OCI-LY1 (cell line): ENCODE data around the gene ACAA2.
A peak's percentile ranks its signal among the peaks of the same experiment; 100 is the strongest.

ENCODE experiments used
- H2AFZ ChIP-seq: fragments of 200-600 bp; sonication (generic), shearing (Covaris generic); 2 replicates; pipeline ENCODE4 v1.6.0; 2014; ENCODE audit warnings: antibody characterized with exemption, mild to moderate bottlenecking, low read length
- H3F3A ChIP-seq: fragments of 200-600 bp; sonication (generic), shearing (Covaris generic); 2 replicates; pipeline ENCODE4 v1.6.0; 2014; ENCODE audit warnings: mild to moderate bottlenecking, antibody characterized with exemption, low read length, moderate library complexity; ENCODE audit not compliant: insufficient read depth
- H3K27ac ChIP-seq: fragments of 200-600 bp; sonication (generic); 2 replicates; pipeline ENCODE4 v1.5.1; 2014; ENCODE audit warnings: low read length, mixed run types, mild to moderate bottlenecking, low read depth; ENCODE audit not compliant: poor library complexity, severe bottlenecking
- H3K27me3 ChIP-seq: fragments of 200-600 bp; sonication (generic); 2 replicates; pipeline ENCODE4 v1.6.0; 2014; ENCODE audit warnings: antibody characterized with exemption, mild to moderate bottlenecking, low read length, moderate library complexity; ENCODE audit not compliant: insufficient read depth
- H3K36me3 ChIP-seq: fragments of 200-600 bp; sonication (generic); 2 replicates; pipeline ENCODE4 v1.6.1; 2014; ENCODE audit warnings: mild to moderate bottlenecking, antibody characterized with exemption, low read length, moderate library complexity, mixed read lengths; ENCODE audit not compliant: insufficient read depth
- H3K4me1 ChIP-seq: fragments of 200-600 bp; sonication (generic); 2 replicates; pipeline ENCODE4 v1.5.1; 2014; ENCODE audit warnings: mild to moderate bottlenecking, low read length, moderate library complexity; ENCODE audit not compliant: insufficient read depth, severe bottlenecking
- H3K4me2 ChIP-seq: fragments of 200-600 bp; sonication (generic), shearing (Covaris generic); 2 replicates; pipeline ENCODE4 v1.6.1; 2014; ENCODE audit warnings: low read length
- H3K4me3 ChIP-seq: fragments of 200-600 bp; sonication (generic); 2 replicates; pipeline ENCODE4 v1.5.1; 2014; ENCODE audit warnings: low read length, low read depth, mild to moderate bottlenecking, mixed read lengths; ENCODE audit not compliant: poor library complexity, severe bottlenecking
- H3K79me2 ChIP-seq: fragments of 200-600 bp; shearing (Covaris generic); 2 replicates; pipeline ENCODE4 v1.6.1; 2016; ENCODE audit warnings: mixed run types, low read length, mixed read lengths; ENCODE audit not compliant: insufficient read depth
- H3K9ac ChIP-seq: fragments of 200-600 bp; sonication (generic), shearing (Covaris generic); 2 replicates; pipeline ENCODE4 v1.6.1; 2014; ENCODE audit warnings: mild to moderate bottlenecking, low read length, mixed read lengths
- H3K9me2 ChIP-seq: fragments of 200-600 bp; sonication (generic), shearing (Covaris generic); 2 replicates; pipeline ENCODE4 v1.6.1; 2014; ENCODE audit warnings: low read depth, mild to moderate bottlenecking, low read length, mixed read lengths
- H3K9me3 ChIP-seq: fragments of 200-600 bp; shearing (Covaris generic); 2 replicates; pipeline ENCODE4 v1.6.1; 2014; ENCODE audit warnings: low read length, mixed read lengths
- H4K20me1 ChIP-seq: fragments of 200-600 bp; sonication (generic), shearing (Covaris generic); 2 replicates; pipeline ENCODE4 v1.6.0; 2016; ENCODE audit warnings: mild to moderate bottlenecking, low read length; ENCODE audit not compliant: insufficient read depth
- CTCF ChIP-seq: fragments of 200-600 bp; sonication (generic), shearing (Covaris generic); IDR thresholded peaks from 2 replicates; pipeline ENCODE4 v1.5.1; 2017; ENCODE audit warnings: mild to moderate bottlenecking, antibody characterized with exemption, low read length, moderate library complexity, mixed read lengths
- EZH2 ChIP-seq: fragments of 200-600 bp; sonication (generic), shearing (Covaris generic); IDR thresholded peaks from 2 replicates; pipeline ENCODE4 v1.8.0; 2017; ENCODE audit warnings: borderline replicate concordance, mixed run types, mild to moderate bottlenecking, antibody characterized with exemption, low read length, moderate library complexity, mixed read lengths

ACAA2 gene

GRCh38 chr18:49778826-49779465, 34.4 kb downstream of the ACAA2 start:
- Histone ChIP-seq H3K27ac (no peak overlapping the region), H3K4me1 (no peaks in the 10 kb centered on the region), H3K27me3 (no peaks in the 10 kb centered on the region), H4K20me1 (no peaks in the 10 kb centered on the region), H3K79me2 (no peaks in the 10 kb centered on the region), H3K4me2 (no peak overlapping the region), H3K4me3 (no peak overlapping the region), H3K9me3 (no peaks in the 10 kb centered on the region), H3K9ac (no peak overlapping the region), H3F3A (no peaks in the 10 kb centered on the region), H2AFZ (no peak overlapping the region), H3K36me3 (peaks cover 19% of the 10 kb centered on the region), H3K9me2 (no peaks in the 10 kb centered on the region)
- TF ChIP-seq EZH2, result no peak
- no peak for TF ChIP-seq CTCF

- Histone ChIP-seq H2AFZ (no peak overlapping the region), H3K36me3 (no peaks in the 10 kb centered on the region), H3K4me2 (no peak overlapping the region), H3K9me3 (no peaks in the 10 kb centered on the region), H3K9me2 (no peaks in the 10 kb centered on the region), H3K27ac (no peak overlapping the region), H4K20me1 (no peaks in the 10 kb centered on the region), H3K4me3 (no peak overlapping the region), H3K79me2 (no peaks in the 10 kb centered on the region), H3K9ac (no peak overlapping the region), H3K4me1 (no peaks in the 10 kb centered on the region), H3K27me3 (no peaks in the 10 kb centered on the region), H3F3A (no peaks in the 10 kb centered on the region)
- TF ChIP-seq EZH2 (no peak), CTCF (no peak)
Measured at GRCh38 chr18:49769047-49769728, 44.1 kb downstream of the ACAA2 start.

- Histone ChIP-seq H3K4me2 (no peak overlapping the region), H3K9me2 (no peaks in the 10 kb centered on the region), H3K4me3 (no peak overlapping the region), H3K79me2 (no peaks in the 10 kb centered on the region), H3K4me1 (no peaks in the 10 kb centered on the region), H3K36me3 (no peaks in the 10 kb centered on the region), H3K9ac (no peak overlapping the region), H3K27ac (no peak overlapping the region), H4K20me1 (no peaks in the 10 kb centered on the region), H3F3A (no peaks in the 10 kb centered on the region), H2AFZ (no peak overlapping the region), H3K9me3 (no peaks in the 10 kb centered on the region), H3K27me3 (no peaks in the 10 kb centered on the region)
- TF ChIP-seq CTCF (peak; percentile 56), EZH2 (no peak)
Measured at GRCh38 chr18:49768051-49768391, 45.3 kb downstream of the ACAA2 start.
